ENCODE measurements around the gene DEF6.

- no peak for TF ChIP-seq CTCF (IDR thresholded peaks at IDR 0.05)
- no peak for TF ChIP-seq POLR2A (IDR thresholded peaks at IDR 0.05)
- no peak for TF ChIP-seq POLR2AphosphoS5 (IDR thresholded peaks at IDR 0.05)
- TF ChIP-seq EP300 (IDR thresholded peaks at IDR 0.05), result no peak
Measured at GRCh38 chr6:35367646-35368037, 70.0 kb downstream of the DEF6 start.
